Hepatocyte (in vitro differentiated cells): ENCODE data around the gene ATP5F1E.

Experiments used
- EZH2 ChIP-seq: fragments of 200-600 bp; sonication (generic); IDR thresholded peaks from 2 replicates; pipeline ENCODE4 v1.6.1; 2016; ENCODE audit warnings: antibody characterized with exemption, mild to moderate bottlenecking, borderline replicate concordance
- EZH2phosphoT487 ChIP-seq: fragments of 200-600 bp; sonication (generic); IDR thresholded peaks from one replicate; pipeline ENCODE4 v1.6.1; 2018; ENCODE audit warnings: antibody characterized with exemption, mild to moderate bottlenecking, low read depth, moderate library complexity; ENCODE audit not compliant: unreplicated experiment, severe bottlenecking
- TF ChIP-seq, protein P1 (sequence below): fragments of 200-600 bp; sonication (generic); IDR thresholded peaks from 2 replicates; pipeline ENCODE4 v1.5.1; 2016; ENCODE audit warnings: antibody characterized with exemption, mild to moderate bottlenecking; ENCODE audit not compliant: poor library complexity

DNA sequence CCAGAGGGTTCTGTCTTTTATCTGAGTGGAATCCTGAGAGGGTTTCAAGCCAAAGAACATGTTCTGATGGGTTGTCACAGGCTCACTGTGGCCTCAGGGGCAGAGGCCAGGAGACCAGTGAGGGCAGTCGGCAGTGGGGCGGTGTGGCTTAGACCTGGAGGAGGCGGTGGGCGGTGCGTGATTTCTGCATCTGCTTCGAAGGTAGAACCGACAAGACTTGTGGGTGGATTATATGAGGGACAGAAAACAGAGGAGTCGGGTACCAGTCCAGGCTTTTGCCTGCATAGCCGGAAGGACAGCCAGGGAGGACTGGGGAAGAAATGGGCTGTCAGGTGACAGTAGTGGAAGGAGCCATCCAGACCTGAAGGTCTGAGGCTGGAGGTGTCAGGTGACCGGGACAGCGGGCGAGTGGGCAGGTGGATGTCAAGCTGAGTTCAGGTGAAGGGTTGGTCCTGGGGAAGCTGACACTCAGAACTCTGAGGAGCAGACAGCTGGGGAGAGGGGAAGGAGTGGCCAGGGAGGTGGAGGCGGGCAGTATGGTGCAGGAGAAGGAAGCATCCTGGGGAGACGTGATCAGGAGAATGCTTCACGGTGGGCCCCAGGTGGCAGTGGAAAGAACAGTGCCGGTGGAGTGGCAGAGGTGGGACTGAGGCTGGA lies 28.2 kb downstream of the ATP5F1E start:
- TF ChIP-seq EZH2phosphoT487 (no peak), EZH2 (no peak)
- TF ChIP-seq, protein P1, sequence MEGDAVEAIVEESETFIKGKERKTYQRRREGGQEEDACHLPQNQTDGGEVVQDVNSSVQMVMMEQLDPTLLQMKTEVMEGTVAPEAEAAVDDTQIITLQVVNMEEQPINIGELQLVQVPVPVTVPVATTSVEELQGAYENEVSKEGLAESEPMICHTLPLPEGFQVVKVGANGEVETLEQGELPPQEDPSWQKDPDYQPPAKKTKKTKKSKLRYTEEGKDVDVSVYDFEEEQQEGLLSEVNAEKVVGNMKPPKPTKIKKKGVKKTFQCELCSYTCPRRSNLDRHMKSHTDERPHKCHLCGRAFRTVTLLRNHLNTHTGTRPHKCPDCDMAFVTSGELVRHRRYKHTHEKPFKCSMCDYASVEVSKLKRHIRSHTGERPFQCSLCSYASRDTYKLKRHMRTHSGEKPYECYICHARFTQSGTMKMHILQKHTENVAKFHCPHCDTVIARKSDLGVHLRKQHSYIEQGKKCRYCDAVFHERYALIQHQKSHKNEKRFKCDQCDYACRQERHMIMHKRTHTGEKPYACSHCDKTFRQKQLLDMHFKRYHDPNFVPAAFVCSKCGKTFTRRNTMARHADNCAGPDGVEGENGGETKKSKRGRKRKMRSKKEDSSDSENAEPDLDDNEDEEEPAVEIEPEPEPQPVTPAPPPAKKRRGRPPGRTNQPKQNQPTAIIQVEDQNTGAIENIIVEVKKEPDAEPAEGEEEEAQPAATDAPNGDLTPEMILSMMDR, result no peak
